HG02884 (cell line): ENCODE data around the gene SEC23B.
"Not testable (repeated sequence)": the region's sequence is repeated elsewhere in the genome, so short reads cannot be mapped to it uniquely, and the experiment has no call there.

ENCODE experiments used
- ATAC-seq: cut with Tn5 transposase; IDR thresholded peaks from one replicate; pipeline ENCODE4 v1.9.1; 2021; ENCODE audit warnings: mild to moderate bottlenecking, moderate library complexity; ENCODE audit not compliant: unreplicated experiment

Gene SEC23B

DNA sequence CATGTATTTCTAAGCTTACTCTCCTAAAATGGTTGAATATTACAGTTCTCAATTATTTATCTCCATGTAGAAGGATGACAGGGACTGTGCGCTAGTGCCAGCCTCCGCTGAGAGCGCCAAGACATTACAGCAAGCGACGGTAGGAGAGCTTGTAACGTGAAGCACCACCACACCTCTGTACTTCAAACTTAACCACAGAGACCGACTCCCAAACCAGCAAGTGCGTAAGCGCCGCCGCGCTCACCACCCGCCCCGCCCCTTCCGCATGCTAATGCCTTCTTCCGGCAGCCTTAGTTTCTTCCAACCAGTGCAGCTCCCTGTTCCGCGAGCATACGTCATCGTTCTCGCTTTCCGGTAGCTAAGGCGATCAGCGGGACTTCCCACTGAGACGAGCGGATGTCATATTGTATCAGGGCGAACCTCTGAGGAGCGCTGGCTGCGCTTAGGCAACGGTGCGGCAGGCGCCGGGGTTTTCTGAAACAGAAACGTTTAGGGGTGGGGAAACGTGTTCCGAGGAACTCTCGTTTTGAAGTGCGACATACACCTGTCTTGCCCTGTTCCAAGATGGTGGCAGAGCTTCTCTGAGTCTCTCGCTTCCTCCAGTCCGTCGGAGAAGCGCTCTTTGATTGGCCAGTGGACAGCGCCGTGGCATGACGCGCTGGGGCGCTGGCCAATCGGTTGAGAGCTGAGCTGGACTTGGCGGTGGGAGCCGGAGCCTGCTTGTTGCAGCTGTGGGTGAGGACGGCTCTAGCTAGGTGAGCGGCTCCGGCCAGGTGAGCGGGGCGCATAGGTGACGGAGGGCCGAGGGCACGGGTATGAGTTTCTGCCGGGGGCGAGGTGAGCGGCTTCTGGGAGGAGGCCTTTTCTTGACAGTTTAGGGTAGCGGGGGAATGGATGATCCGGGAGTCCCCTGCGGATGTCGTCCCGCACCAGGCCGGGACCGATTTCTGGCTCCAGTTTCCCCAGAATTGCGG lies at the start of gene SEC23B:
Gene SEC23B, plus strand, starts transcription at position 723 of the 974 bp plus-strand sequence. CDS start 2,896 bp downstream, outside the sequence.
- ATAC-seq, result peak; percentile 93

DNA sequence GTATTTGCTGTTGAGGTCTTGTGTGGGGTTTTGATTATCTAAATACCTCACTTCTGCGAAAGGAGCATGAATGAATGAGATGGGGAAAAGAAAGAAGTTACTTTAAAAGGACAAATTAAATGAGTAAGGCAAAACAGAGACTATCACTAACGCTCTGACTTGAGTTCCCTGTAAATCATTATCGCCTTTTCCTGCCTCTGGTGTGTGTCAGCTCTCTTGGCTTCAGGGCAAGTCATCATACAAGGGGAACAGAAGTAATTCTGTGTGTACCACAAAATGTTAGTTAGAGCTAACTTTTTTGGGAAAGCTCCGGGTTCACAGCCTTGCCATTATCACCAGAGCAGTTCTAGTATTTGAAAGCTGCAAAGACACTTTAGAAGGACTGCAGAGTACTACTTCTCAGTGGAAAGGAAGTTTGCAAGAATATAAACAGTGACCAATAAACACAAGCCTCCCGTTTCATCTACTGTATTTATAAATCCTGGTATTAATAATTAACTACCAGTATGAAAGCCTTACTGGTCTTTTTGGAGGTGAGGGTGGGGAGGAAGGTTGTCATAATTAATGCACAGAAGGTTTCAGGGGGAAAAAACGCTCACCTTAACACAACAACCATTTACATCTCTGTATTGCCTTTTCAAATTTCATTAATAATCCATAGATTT lies 42.1 kb upstream of the SEC23B start:
- no peak for ATAC-seq

DNA sequence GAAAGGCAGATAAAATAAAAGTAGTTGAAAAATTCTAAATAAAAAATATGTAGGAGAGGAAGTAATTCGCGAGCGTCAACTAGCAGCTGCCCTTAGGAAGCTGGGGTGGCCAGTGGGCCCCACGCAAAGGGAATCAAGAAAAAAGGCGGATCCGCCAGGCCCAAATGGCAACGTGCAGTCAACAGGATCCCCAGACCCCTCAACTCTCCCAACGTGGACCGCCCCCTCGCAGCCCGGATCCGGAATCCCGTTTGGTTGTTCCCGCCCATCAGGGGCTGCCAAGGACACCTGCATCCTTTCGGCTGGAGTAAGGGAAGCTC lies 41.2 kb upstream of the SEC23B start:
- ATAC-seq, result peak; percentile 25

DNA sequence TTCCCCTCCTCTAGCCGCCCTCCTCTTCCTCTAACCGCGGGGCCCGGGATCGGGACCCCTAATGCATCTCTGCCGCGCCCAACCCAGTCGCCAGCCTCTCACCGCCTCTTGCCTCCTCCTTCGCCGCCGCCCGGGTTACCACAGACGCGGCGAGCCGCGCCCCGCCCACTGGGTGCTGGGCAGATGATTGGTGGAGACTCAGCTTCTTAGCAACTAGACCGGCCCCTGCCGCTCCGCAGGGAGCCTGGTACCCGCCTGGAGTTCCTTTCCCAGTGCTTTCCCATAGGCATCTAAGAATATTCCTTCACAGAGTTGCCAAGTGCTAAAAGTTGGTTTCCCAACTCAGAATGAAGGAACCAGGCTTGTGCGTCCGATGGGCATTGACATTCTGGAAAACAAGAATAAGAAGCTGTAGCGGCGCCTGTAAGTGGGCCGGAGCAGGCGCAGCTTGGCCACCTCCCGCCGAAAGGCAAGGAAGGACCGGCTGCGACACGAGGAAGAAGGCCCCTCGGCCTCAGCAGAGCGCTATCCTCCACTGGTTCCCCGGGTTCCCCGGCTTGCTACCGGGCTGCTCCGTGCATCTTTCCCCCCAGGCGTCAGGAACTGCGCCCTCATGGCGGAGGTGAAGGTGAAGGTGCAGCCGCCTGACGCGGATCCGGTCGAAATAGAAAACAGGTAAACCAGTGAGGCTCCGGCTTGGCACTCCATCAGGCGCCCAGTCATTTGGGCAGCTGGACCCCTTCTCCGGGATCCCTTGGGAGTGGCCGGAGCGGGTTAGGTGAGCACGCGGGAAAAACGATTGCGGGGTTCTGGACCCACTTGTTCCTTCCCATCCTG lies 40.6 kb upstream of the SEC23B start, which contains the start of the genes DZANK1 and POLR3F:
Gene DZANK1, minus strand, starts transcription at position 137 of the 837 bp plus-strand sequence. CDS start 1,672 bp downstream, outside the sequence.
Gene POLR3F, plus strand, starts transcription at position 497 of the 837 bp plus-strand sequence. Its CDS starts 117 bp downstream, at position 614.
- ATAC-seq, result peak; percentile 98

DNA sequence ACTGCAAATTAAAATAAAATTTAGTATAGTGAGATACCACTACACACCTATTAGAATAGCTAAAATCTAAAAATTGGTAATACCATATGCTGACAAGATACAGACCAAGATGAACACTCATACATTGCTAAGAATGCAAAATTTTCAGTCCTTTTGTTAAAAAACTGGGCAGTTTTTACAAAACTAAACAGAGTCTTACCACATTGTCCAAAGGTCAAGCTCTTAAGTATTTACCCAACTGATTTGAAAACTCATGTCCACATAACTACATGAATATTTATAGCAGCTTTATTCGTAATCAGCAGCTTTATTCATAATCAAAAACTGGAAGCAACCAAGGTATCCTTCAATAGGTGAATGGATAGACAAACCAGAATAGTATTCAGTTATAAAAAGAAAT lies 30.5 kb upstream of the SEC23B start:
- no peak for ATAC-seq

DNA sequence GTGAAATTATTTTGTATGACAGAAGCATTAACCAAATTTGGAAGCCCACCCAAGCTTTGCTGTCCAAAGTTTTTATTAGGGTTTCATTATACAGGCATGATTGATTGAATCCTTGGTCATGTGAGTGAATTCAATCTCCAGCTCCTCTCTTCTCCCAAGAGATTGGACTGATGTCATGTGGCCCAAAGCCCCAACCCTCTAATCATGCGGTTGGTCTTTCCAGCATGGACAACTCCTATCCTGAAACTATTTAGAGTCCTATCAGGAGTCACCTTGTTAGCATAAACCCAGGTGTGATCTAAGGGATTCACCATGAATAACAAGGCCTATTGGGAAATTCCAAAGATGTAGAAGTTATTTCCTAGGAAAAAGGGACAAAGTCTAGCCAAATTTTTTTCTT lies 29.9 kb upstream of the SEC23B start:
- no peak for ATAC-seq

DNA sequence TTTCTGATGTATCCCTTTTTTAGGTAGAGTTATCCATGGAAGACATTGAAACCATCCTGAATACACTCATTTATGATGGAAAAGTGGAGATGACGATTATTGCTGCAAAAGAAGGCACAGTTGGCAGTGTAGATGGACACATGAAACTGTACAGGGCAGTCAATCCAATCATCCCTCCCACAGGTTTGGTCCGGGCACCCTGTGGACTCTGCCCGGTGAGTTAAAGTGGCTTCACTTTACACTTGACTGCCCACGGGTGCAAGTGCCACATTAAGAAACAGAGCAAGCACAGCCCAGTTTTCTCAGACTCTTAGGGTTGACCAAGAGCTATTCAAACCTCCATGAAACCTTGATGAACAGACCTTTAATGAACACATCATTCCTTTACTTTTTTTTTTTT lies 26.1 kb upstream of the SEC23B start:
- ATAC-seq, result no peak

DNA sequence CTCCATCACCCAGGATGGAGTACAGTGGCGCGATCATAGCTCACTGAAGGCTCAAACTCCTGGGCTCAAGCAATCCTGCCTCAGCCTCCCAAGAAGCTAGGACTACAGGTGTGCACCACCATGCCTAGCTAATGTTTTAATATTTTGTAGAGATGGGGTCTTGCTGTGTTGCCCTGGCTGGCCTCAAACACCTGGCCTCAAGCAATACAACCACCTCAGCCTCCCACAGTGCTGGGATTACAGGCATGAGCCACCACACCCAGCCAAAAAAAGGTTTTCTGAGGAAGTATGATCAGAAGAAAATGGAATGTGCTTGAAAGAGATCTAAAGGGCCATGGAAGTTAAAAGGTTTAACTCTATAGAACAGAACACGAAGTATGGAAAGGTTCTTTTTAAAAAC lies 19.4 kb upstream of the SEC23B start:
- ATAC-seq, result no peak

DNA sequence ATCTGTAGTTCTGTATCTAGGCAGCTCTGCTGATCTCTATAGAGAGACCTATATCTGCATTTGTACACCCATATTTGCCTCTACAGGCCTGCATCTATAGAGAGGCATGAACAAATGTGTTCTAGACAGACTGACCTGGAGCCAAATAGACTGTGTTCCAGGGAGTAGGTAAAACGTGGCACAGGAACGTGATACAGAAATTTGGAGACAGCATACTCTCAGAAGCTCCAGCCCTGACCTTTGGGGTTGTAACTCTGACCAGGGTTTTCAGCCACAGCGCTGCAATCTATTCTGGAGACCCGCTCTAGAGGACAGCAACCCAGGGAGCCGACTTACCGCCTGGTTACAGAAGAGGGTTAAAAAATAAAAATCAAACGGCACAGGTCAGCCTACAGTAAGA lies 11.7 kb upstream of the SEC23B start:
- no peak for ATAC-seq

DNA sequence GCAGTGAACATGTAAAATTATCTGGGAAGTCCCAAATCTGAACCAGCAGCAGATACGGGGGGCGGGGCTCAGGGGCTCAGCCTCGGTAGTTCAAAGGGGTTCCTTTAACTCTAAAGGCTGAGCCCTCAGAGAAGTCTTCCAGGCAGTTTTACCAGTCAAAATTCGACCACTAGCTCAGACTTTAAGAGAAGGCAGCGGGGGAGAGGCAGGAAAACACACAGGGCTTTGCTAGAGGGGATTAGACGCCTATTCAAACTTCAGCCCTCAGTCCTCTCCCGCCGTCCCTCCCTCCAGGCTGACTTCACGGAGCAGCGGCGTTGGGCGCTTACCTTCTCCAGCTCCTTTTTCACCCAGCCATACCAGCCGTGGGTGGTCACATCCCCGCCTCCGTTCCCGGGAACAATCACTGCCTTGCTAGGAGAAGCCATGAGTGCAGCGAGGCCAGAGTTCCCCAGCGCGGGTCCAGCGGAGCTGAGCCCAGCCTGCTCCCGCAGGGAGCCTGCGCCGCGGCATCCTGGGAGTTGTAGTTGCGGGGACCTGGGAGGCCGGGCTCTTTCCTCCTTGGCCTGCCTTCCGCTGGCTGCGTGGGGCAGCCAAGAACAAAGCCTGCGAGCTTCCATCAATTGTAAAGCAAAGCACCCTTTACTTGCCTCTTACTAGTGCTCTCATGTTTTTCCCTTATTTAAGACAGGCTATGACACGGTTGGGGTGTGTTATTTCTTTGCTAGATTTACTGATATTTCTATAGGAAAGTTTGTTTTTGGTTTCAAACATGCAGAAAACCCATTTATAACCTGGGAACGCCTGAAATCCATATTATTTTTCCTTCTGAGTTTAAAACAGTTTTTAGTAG lies 10.8 kb upstream of the SEC23B start, which contains the start of gene RBBP9:
Gene RBBP9, minus strand, starts transcription at position 486 of the 853 bp plus-strand sequence. Its CDS starts 58 bp downstream, at position 428.
- peak; percentile 95 for ATAC-seq

DNA sequence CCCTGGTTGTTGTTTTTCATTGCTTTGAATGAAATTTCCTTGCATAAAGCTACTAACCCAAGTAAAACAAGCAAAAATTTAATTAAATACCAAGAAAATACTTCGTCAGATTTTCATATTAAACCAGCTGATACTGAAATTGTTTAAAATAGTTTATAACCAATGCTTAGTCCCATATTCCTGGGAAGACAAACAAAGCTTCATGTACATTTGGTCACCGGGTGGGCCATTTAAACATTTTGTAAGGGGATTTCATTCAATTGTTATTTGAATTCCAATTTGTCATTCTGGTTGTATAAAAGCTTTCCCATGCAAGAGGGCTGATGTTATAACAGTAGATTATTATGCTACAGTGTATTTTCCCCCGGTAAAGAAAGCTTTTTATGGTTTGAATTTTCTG lies 10.1 kb upstream of the SEC23B start:
- no peak for ATAC-seq

DNA sequence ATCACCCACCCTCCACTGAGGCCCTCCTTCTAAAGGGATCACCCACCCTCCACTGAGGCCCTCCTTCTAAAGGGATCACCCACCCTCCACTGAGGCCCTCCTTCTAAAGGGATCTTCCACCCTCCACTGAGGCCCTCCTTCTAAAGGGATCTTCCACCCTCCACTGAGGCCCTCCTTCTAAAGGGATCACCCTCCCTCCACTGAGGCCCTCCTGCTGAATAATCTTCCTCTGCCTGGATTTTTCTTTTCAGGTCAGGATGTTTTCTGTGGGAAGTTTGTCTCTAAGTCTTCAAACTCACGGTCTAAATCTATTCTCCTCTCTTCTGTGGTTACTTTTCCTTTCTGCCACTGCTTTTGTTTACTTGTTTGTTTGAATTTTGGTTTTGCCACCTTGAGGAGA lies 6.1 kb upstream of the SEC23B start:
- not testable (repeated sequence) for ATAC-seq

DNA sequence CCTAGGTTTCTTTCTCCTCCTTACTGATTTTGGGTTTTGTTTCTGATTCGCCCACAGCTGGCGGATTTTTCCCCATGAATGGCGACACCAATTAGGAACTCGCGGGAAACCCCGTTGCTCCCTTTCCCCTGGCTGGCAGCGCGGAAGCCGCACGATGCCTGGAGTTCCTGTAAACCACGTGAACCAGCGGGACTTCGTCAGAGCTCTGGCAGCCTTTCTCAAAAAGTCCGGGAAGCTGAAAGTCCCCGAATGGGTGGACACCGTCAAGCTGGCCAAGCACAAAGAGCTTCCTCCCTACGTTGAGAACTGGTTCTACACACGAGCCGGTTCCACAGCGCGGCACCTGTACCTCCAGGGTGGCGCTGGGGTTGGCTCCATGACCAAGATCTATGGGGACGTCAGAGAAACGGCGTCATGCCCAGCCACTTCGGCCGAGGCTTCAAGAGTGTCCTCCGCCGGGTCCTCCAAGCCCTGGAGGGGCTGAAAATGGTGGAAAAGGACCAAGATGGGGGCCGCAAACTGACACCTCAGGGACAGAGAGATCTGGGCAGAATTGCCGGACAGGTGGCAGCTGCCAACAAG lies 3.2 kb upstream of the SEC23B start:
- no peak for ATAC-seq

DNA sequence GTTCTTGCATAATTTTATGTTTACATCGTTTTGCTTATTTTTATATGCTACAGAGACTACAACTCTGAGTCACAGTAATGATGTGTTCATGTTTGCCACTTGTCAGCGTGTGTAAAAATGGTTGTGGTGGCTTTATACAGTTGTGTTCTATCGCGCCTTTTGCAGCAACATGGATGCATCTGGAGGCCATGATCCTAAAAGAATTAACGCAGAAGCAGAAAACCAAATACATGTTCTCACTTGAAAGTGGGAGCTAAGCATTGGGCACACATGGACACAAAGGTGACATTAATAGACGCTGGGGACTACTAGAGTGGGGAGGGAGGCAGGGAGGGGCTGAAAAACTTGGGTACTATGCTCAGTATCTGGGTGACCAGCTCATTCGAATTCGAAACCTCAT lies 996 bp upstream of the SEC23B start:
- ATAC-seq, result no peak

DNA sequence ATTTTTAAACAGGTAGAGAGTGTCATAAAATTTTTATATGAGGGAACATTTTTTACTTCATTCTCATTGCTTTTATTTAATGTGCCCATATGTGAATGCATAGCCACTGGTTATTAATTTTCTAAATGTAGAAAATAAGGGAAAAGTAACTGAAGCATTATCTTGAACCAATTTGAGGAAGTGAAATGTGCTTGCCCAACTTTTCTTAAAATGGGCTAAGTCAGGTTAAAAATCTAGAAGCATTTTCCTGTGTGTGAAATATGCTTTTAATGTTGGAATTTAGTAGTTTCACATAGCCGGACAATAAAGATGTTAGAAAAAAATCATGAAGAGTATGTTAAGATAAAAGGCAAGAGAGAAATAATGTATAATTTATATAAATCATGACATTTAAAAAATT lies 3.8 kb downstream of the SEC23B start:
- ATAC-seq, result no peak

DNA sequence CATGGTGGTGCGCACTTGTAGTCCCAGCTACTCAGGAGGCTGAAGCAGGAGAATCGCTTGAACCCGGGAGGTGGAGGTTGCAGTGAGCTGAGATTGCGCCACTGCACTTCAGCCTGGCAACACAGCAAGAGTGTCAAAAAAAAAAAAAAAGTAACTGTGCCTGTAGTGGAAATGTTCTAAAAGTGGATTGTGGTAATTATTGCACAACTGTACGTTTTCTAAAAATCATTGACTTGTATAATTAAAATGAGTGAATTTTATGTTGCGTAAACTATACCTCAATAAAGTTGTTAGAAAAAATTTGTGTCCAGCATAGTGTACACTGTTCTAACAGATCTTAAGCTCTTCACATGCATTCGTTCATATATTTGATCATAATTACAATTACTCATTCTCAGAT lies 5.5 kb downstream of the SEC23B start:
- no peak for ATAC-seq

DNA sequence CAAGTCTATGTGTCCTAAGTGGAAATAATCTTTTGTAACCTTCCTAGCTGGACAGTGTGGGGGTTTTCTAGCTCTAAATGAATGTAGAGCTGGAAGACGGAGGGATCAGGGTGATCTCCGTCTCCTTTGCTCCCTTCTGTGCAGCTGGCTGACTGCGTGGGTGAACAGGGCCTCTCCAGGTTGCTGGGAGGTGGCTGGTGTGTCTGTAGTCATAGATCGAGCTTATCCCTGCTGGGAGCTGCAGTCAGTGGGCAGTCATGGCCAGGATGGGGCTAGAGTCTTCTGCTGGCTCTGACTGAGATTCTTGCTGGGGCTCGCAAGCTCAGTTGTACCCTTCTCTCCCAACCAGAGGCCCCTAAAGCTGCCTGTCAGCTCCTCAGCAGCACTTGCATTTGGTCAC lies 6.4 kb downstream of the SEC23B start:
- ATAC-seq, result no peak

DNA sequence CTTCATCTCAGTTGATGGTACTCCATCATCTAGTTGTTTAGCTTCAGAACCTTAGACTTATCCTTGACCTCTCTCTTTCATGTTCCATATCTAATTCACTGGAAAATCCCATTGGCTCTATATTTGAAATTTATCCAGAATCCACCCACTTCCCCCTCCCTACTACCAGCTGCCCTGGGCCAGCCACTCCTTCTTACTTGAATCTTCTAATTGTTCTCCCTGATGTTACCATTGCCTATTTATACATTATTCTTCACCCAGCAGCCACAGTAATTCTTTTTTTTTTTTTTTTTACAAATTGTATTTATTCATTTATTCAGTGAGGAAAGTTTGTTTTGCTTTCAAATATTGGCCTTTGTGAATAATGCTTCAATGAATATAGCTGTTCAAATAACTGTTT lies 8.2 kb downstream of the SEC23B start:
- no peak for ATAC-seq

DNA sequence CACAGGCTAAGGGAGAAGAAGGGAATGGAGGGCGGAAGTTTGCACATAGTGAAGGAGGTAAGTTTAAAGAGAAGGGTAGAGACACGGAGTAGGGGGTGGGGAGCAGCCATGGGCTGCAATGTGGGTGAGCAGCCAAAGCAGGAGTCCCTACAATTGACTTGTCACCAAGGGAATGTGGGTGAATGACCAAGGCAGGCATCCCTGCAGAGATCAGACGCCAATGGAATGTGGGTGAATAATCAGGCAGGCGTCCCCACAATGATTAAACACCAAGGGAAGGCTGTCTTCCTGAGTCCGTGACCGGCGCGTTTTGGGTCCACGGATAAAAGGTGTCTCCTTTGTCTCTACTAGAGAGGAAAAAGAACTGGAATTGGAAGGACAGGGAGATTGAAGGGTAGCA lies 14.3 kb downstream of the SEC23B start:
- ATAC-seq, result not testable (repeated sequence)

DNA sequence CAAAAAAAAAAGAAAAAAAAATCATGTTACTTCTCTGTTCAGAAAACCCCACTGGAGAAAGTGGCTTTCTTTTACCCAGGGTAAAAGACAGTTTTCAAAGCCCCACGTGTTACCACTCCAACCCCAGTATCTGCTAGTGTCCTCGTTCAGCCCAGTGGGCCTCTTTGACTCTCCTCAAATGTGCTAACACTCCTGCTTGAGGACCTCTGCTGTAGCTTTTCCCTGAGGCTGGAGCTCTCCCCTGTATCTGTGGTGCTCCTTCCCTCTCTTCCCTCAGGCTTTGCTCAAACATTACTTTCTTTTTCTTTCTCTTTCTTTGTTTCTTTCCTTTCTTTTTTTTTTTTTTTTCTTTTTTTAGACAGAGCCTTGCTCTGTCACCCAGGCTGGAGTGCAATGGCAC lies 15.3 kb downstream of the SEC23B start:
- ATAC-seq, result no peak
